HepG2 (cell line): ENCODE data around the gene RGS19. TPM values are rescaled to one million over a fixed set of nuclear protein-coding genes. Genes with fewer than 3 reads are reported as not detected.

Source experiments
- CREB1 ChIP-seq, 2 experiments: fragments of 450-650 bp in 1 of 2; IDR thresholded peaks; 2 replicates each; pipeline ENCODE4 v1.6.1; 2016 to 2017; ENCODE audit warnings: control low read depth in 1 of 2, mild to moderate bottlenecking in 1 of 2, missing compliant biosample characterization in 1 of 2, missing genetic modification characterization in 1 of 2
- MED13 ChIP-seq: sonication (generic); formaldehyde crosslinking; IDR thresholded peaks from 2 replicates; pipeline ENCODE4 v1.5.0; 2020; ENCODE audit warnings: missing genetic modification reagents
- NR2F2 ChIP-seq: IDR thresholded peaks from 2 replicates; pipeline ENCODE4 v1.6.1; 2012; ENCODE audit warnings: low read depth, inconsistent platforms, borderline replicate concordance
- SIN3A ChIP-seq: IDR thresholded peaks from 2 replicates; pipeline ENCODE4 v1.6.1; 2011; ENCODE audit warnings: low read depth, mild to moderate bottlenecking, control low read depth, low read length, borderline replicate concordance
- STAT5B ChIP-seq: sonication (generic); formaldehyde crosslinking; IDR thresholded peaks from 2 replicates; pipeline ENCODE4 v1.4.0; 2020; ENCODE audit warnings: missing genetic modification reagents
- TRIM22 ChIP-seq: fragments of 450-650 bp; IDR thresholded peaks from 2 replicates; pipeline ENCODE4 v1.6.1; 2017
- YY1 ChIP-seq: IDR thresholded peaks from 2 replicates; pipeline ENCODE4 v1.6.1; 2011; ENCODE audit warnings: low read length, low read depth, moderate library complexity, mild to moderate bottlenecking; ENCODE audit not compliant: insufficient read depth, insufficient replicate concordance
- ZBTB20 ChIP-seq: sonication (generic); formaldehyde crosslinking; IDR thresholded peaks from 2 replicates; pipeline ENCODE4 v1.8.1; 2023; ENCODE audit warnings: missing genetic modification reagents, low read depth, mild to moderate bottlenecking, borderline replicate concordance
- ZNF337 ChIP-seq: sonication (generic); formaldehyde crosslinking; IDR thresholded peaks from 2 replicates; pipeline ENCODE4 v1.5.1; 2020; ENCODE audit warnings: missing genetic modification reagents, low read depth, mild to moderate bottlenecking, borderline replicate concordance
- ZNF33B ChIP-seq: sonication (generic); formaldehyde crosslinking; IDR thresholded peaks from 2 replicates; pipeline ENCODE4 v1.5.1; 2020; ENCODE audit warnings: mild to moderate bottlenecking, missing genetic modification reagents
- ZNF605 ChIP-seq: sonication (generic); formaldehyde crosslinking; IDR thresholded peaks from 2 replicates; pipeline ENCODE4 v1.8.0; 2022; ENCODE audit warnings: mild to moderate bottlenecking, missing genetic modification reagents
- ZNF768 ChIP-seq: sonication (generic); formaldehyde crosslinking; IDR thresholded peaks from 2 replicates; pipeline ENCODE4 v1.4.0; 2020; ENCODE audit warnings: missing genetic modification reagents
- ZSCAN25 ChIP-seq: sonication (generic); formaldehyde crosslinking; IDR thresholded peaks from 2 replicates; pipeline ENCODE4 v1.8.0; 2022; ENCODE audit warnings: mild to moderate bottlenecking, missing genetic modification reagents
- polyA plus RNA-seq, 8 experiments: library from polyadenylated mRNA; depleted of rRNA in 3 of 8; stranded (reverse) in 7 of 8; unstranded in 1 of 8; fragments of >200 nt; fragmentation: Illumina TruSeq in 4 of 8; extraction: Trizol in 4 of 8; gene quantifications; 2 replicates each; pipeline versions ENCODE4 v1.2.1 to v1.2.3, GENCODE V29; 2011 to 2016; ENCODE audit warnings: low read depth in 4 of 8, missing spikeins in 1 of 8, mixed read lengths in 1 of 8; ENCODE audit not compliant: insufficient read depth in 1 of 8
- total RNA-seq, 5 experiments: library from RNA; depleted of rRNA; stranded (reverse); fragments of >200 nt; fragmentation: Illumina TruSeq; extraction: Trizol; gene quantifications; 2 replicates each; pipeline ENCODE4 v1.2.3, GENCODE V29; 2016; ENCODE audit warnings: low read depth in 1 of 5

RGS19 gene
- total and polyA plus RNA-seq, 2 of the 13 experiments (the other 11 are each of a cell fraction or from before 2014, with no cell fraction given) = 10.7 to 11.9 TPM

GRCh38 chr20:64035066-64035932 lies 44.0 kb downstream of the RGS19 start (continued):
- TF ChIP-seq TRIM22 = no peak
- 0 out of 2 replicates have a peak, but pooled peaks have one; percentile 11 for TF ChIP-seq STAT5B (CRISPR knock-in tag)
- TF ChIP-seq ZNF768 (CRISPR knock-in tag) = peak; percentile 9; the same call in 1 of the 2 replicates
- TF ChIP-seq ZNF605 = peak; percentile 2; the same call in 1 of the 2 replicates
- peak; percentile 99; the same call in 1 of the 2 replicates for TF ChIP-seq ZSCAN25 (CRISPR knock-in tag)
- TF ChIP-seq NR2F2 = no peak
- peak; percentile 18 for TF ChIP-seq ZNF33B
- TF ChIP-seq CREB1 (IDR thresholded peaks at IDR 0.05) = no peak
- TF ChIP-seq CREB1 (CRISPR knock-in tag; IDR thresholded peaks at IDR 0.05) = no peak
- peak; percentile 10 for TF ChIP-seq YY1
- TF ChIP-seq ZNF337 (CRISPR knock-in tag) = peak; percentile 22; the same call in 1 of the 2 replicates
- TF ChIP-seq MED13 = no peak
- TF ChIP-seq SIN3A = no peak
- peak; percentile 20; the same call in 1 of the 2 replicates for TF ChIP-seq ZBTB20 (CRISPR knock-in tag)
